KMS-11 (cell line): ENCODE data around the gene JUP.

ENCODE experiments used
- H2AFZ ChIP-seq: fragments of 200-600 bp; sonication (generic); 2 replicates; pipeline ENCODE4 v1.6.1; 2016; ENCODE audit warnings: antibody characterized with exemption, mixed run types, low read depth
- H3K27ac ChIP-seq: fragments of 200-600 bp; sonication (generic); 2 replicates; pipeline ENCODE4 v1.6.1; 2016; ENCODE audit warnings: mild to moderate bottlenecking, mixed run types
- H3K27me3 ChIP-seq: fragments of 200-600 bp; sonication (generic); 2 replicates; pipeline ENCODE4 v1.6.1; 2017; ENCODE audit warnings: mild to moderate bottlenecking, low read depth, mixed run types, moderate library complexity; ENCODE audit not compliant: insufficient read depth
- H3K36me3 ChIP-seq: fragments of 200-600 bp; sonication (generic); 2 replicates; pipeline ENCODE4 v1.6.1; 2017; ENCODE audit warnings: mild to moderate bottlenecking, mixed run types; ENCODE audit not compliant: insufficient read depth
- H3K4me1 ChIP-seq: fragments of 200-600 bp; sonication (generic); 2 replicates; pipeline ENCODE4 v1.6.1; 2016; ENCODE audit warnings: mild to moderate bottlenecking, low read depth, mixed run types; ENCODE audit not compliant: poor library complexity, severe bottlenecking
- H3K4me2 ChIP-seq: fragments of 200-600 bp; sonication (generic); 2 replicates; pipeline ENCODE4 v1.7.0; 2016; ENCODE audit warnings: mild to moderate bottlenecking, mixed run types
- H3K4me3 ChIP-seq: fragments of 200-600 bp; sonication (generic); IDR thresholded peaks from 2 replicates; pipeline ENCODE4 v1.6.1; 2017; ENCODE audit warnings: low read depth, low read length, mixed read lengths; ENCODE audit not compliant: insufficient read depth
- H3K79me2 ChIP-seq: fragments of 200-600 bp; sonication (generic); 2 replicates; pipeline ENCODE4 v1.6.1; 2016; ENCODE audit warnings: low read depth, mixed run types; ENCODE audit not compliant: insufficient read depth
- H3K9ac ChIP-seq: fragments of 200-600 bp; sonication (generic); 2 replicates; pipeline ENCODE4 v1.6.1; 2016; ENCODE audit warnings: mild to moderate bottlenecking, mixed run types
- H4K20me1 ChIP-seq: fragments of 200-600 bp; sonication (generic); 2 replicates; pipeline ENCODE4 v1.6.1; 2016; ENCODE audit warnings: mild to moderate bottlenecking, mixed run types; ENCODE audit not compliant: insufficient read depth
- CTCF ChIP-seq: fragments of 200-600 bp; sonication (generic); conservative IDR thresholded peaks from 2 replicates; pipeline ENCODE4 v1.6.1; 2017; ENCODE audit warnings: low read depth, mild to moderate bottlenecking, antibody characterized with exemption, low read length, moderate library complexity, mixed read lengths

Gene JUP

GRCh38 chr17:41811549-41812380, 25.3 kb upstream of the JUP start, which contains the start of gene P3H4:
P3H4 (minus strand) TSS chr17:41811949; CDS start chr17:41811915, 34 bp downstream.
- Histone ChIP-seq H3K27ac (peak within 1 kb of the TSS; percentile 38; the same call in 1 of the 2 replicates), H3K36me3 (no peaks in the 10 kb centered on the region), H3K4me1 (peaks cover 23% of the 10 kb centered on the region), H2AFZ (peak within 1 kb of the TSS; percentile 95), H3K9ac (peak within 1 kb of the TSS; percentile 78), H4K20me1 (no peaks in the 10 kb centered on the region), H3K4me2 (peak within 1 kb of the TSS; percentile 72), H3K79me2 (peaks cover 5% of the 10 kb centered on the region; the same call in 1 of the 2 replicates), H3K27me3 (no peaks in the 10 kb centered on the region; the same call in 1 of the 2 replicates), H3K4me3 (peak within 1 kb of the TSS; percentile 42)
- no peak for TF ChIP-seq CTCF

- Histone ChIP-seq H3K27me3 (no peaks in the 10 kb centered on the region; the same call in 1 of the 2 replicates), H3K36me3 (no peaks in the 10 kb centered on the region), H3K27ac (peak overlapping the region; percentile 38; the same call in 1 of the 2 replicates), H2AFZ (peak overlapping the region; percentile 95), H3K79me2 (peaks cover 5% of the 10 kb centered on the region; the same call in 1 of the 2 replicates), H3K4me3 (peak overlapping the region; percentile 42), H3K4me1 (peaks cover 23% of the 10 kb centered on the region), H4K20me1 (no peaks in the 10 kb centered on the region), H3K9ac (peak overlapping the region; percentile 78), H3K4me2 (peak overlapping the region; percentile 72)
- TF ChIP-seq CTCF = no peak; the same call in none of the 2 replicates
These were observed 24.4 kb upstream of the JUP start for GRCh38 chr17:41810659-41811548.

DNA sequence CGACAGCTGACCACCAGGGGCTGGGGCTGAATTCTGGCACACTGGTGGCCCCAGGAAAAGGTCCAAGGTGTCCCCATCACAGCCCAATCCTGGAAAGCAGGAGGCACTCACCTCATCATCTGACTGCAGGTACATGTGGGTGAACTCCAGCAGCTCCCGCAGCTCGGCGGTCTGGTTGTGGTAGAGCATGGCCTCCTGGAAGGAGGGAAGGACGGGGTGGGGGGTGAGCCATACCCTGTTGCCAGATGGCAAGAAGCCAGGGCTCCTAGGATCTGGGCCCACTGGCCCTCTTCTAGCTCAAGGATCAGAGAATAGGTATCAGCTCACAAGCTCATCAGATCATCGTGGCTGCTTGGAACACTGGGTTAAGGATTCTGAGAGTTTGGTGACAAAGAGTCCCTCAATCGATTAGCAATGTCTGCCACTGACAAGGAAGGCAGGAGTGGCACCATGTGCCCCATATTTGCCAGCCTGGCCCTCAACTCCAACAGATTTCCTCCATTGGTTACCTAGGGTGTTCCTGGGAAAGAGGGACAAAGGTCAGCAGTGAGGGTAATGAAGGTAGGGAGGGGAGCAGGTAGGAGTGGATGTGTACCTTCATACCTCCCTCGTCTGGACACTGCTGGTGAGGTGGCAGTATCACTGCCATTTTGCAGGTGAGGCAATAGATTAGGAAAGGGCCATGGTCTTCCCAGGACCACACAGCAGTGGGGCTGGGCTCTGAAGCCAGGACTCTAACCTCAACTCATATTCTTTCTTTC, 20.4 kb upstream of the JUP start:
- peaks cover 17% of the 10 kb centered on the region for H3K4me1 ChIP-seq
- TF ChIP-seq CTCF = no peak
- H3K79me2 ChIP-seq = peaks cover 5% of the 10 kb centered on the region; the same call in 1 of the 2 replicates
- no peaks in the 10 kb centered on the region for H4K20me1 ChIP-seq
- H2AFZ ChIP-seq = no peak overlapping the region
- H3K27ac ChIP-seq = no peak overlapping the region
- H3K9ac ChIP-seq = no peak overlapping the region
- no peak overlapping the region for H3K4me2 ChIP-seq
- H3K27me3 ChIP-seq = no peaks in the 10 kb centered on the region
- no peak overlapping the region for H3K4me3 ChIP-seq
- no peaks in the 10 kb centered on the region for H3K36me3 ChIP-seq
